ENCODE data around the gene PAX4.
A peak's percentile ranks its signal among the peaks of the same experiment; 100 is the strongest.

The PAX4 gene

GRCh38 chr7:127648986-127649385, 31.0 kb upstream of the PAX4 start:
- DNase-seq (ENCODE audit: insufficient read length, low spot score) (no peak), FAIRE-seq (no peak)
- no peak for TF ChIP-seq POLR2A (IDR thresholded peaks at IDR 0.05; ENCODE audit: low read depth, low read length)

DNA sequence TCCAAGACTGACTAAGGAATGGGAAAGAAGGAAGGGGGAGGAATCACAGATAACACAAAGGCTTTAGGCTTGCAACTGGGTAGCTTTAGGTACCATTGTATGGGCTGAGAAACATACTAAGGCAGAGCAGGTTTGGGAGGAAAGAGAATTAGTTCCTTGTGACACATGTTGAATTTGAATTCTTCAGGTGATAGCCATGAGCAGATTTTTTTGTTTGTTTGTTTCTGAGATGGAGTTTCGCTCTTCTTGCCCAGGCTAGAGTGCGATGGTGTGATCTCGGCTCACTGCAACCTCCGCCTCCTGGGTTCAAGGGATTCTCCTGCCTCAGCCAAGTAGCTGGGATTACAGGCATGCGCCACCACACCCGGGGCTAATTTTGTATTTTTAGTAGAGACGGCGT, 29.7 kb upstream of the PAX4 start:
- no peak for TF ChIP-seq POLR2A (IDR thresholded peaks at IDR 0.05; ENCODE audit: low read depth, low read length)
- no peak for DNase-seq (ENCODE audit: insufficient read length, low spot score)
- no peak for FAIRE-seq

- FAIRE-seq (no peak), DNase-seq (ENCODE audit: insufficient read length, low spot score) (no peak)
- TF ChIP-seq POLR2A (IDR thresholded peaks at IDR 0.05; ENCODE audit: low read depth, low read length) = no peak
Observed at GRCh38 chr7:127644484-127644883, 26.5 kb upstream of the PAX4 start.

DNA sequence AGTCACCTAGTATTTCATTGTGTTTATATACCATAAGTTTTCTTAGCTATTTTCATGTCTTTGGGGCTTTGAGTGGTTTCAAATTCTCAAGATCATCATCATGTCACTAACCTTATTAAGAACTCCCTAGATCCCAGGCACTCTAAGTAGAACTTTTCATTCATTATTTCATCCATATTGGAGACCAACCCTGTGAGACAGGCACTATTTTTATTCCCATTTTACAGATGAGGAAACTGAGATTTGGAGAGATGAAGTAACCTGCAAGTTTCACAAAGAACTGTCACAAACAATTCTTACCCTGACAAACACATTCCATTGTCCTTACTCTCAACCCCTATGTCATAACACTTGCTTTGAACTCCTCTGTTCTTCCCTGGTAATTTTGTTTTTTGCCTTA, 20.3 kb upstream of the PAX4 start:
- DNase-seq (ENCODE audit: insufficient read length, low spot score) (no peak), FAIRE-seq (no peak)
- no peak for TF ChIP-seq POLR2A (IDR thresholded peaks at IDR 0.05; ENCODE audit: low read depth, low read length)

DNA sequence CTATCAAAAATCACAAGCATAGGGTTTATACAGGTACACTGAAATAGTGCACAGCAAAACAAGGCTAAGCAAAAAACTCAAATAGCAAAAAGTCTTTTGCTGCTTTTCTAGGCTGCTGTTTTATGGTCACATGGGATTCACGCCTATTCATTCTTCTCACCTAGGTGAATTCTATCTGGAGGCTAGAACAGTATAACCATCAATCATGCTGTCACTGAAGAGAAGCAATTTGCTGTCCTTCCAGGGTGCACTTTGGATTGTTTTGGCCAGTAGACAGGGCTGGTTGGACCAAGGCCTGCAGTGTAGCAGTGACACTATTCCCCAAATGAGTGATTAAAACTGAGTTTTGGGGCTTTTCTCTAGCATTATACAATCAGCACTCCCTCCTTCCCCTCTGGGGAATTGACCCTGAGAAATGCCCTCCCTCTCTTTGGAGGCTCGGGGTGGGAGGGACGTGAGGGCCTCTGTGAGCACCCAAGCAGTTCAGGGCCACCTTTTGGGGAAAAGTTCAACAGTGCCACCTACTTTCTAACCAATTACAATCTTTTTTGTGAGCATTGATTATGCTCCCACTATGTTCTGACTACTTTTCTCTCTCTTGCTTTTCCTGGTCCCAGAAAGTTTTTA, 17.8 kb upstream of the PAX4 start:
- TF ChIP-seq POLR2A (IDR thresholded peaks at IDR 0.05; ENCODE audit: low read depth, low read length) = no peak
- DNase-seq (ENCODE audit: insufficient read length, low spot score) (no peak), FAIRE-seq (no peak)

DNA sequence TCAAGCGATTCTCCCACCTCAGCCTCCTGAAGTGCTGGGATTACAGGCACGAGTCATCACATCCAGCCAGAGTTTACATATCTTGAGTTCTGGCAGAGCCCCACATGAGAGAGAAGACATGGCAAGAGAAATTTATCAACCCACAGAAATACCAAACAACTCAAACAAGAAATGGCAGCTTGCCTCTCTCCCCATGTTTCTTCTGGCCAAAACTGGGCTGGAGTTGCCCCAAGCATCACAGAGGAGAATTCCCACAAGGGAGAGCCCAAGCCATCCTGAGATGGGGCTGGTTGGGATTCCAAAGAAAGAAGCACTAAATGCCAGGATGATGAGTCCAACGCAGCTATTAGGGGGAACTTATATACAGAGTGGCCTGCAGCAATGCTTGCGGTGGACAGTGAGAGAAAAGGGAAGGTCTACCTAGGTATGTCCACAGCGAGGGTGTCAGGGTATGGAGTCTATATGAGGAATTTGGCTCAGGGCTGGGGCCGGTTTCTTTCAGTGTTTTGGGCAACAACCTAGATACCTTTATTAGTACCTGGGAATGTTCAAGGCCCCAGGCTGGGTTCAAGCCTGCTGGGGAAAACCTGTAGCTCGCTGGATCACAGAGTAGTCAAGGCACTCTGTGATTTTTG, 14.5 kb upstream of the PAX4 start:
- no peak for FAIRE-seq
- no peak for TF ChIP-seq POLR2A (IDR thresholded peaks at IDR 0.05; ENCODE audit: low read depth, low read length)
- no peak for DNase-seq (ENCODE audit: insufficient read length, low spot score)

DNA sequence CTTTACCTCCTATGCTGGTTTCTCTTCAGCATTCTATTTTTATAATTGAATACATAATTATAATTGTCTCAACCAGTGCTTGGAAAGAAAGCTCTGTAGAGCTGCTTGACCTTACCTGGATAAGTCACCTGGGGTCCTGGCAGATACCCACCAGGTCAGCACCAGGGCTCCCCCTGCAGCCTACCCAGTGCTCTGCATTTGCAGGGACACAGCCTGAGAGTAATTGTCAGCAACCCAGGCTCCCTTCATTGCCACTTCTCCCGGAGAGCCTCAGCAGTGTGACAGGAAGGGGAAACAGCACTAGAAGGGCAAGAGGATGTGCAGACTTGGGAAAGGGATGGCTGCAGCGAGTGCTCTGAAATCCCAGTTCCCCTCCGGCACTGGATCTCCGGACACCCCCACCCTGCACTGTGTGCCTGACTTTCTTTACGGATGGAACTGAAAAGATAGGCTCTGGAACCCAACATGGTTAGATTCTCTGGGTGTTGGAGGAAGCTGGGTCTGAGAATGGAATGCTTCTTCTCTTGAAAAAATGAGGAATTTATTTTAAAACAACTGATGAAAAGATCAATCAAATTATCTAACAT, 11.4 kb upstream of the PAX4 start:
- peak; percentile 28 for DNase-seq (ENCODE audit: insufficient read length, low spot score)
- FAIRE-seq = no peak
- no peak for TF ChIP-seq POLR2A (IDR thresholded peaks at IDR 0.05; ENCODE audit: low read depth, low read length)

DNA sequence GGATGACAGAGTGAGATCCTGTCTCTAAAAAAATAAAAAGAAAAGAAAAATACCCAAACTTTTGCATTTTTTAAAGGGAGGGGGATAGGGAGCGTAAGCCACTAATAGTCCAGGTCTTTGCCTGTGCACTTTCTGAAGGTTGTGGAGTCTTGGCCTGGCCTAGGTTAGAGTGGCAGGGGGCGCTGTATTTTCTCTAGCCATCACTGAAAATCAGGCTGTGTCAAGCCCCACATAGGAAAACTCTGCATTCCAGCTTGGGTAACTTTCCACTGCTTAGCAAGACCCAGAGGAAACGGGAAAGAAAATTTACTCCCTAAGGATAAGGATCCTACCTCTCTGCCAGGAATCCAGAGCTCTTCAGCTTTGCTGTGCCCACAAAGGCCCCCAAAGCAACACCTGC, 10.5 kb upstream of the PAX4 start:
- no peak for DNase-seq (ENCODE audit: insufficient read length, low spot score)
- no peak for TF ChIP-seq POLR2A (IDR thresholded peaks at IDR 0.05; ENCODE audit: low read depth, low read length)
- FAIRE-seq = no peak

GRCh38 chr7:127625331-127625730, 7.4 kb upstream of the PAX4 start:
- TF ChIP-seq POLR2A (IDR thresholded peaks at IDR 0.05; ENCODE audit: low read depth, low read length) = no peak
- DNase-seq (ENCODE audit: insufficient read length, low spot score) = no peak
- FAIRE-seq = no peak

- DNase-seq (ENCODE audit: insufficient read length, low spot score) (no peak), FAIRE-seq (no peak)
- TF ChIP-seq POLR2A (IDR thresholded peaks at IDR 0.05; ENCODE audit: low read depth, low read length) = no peak
Observed at GRCh38 chr7:127620406-127621233, 2.7 kb upstream of the PAX4 start.

DNA sequence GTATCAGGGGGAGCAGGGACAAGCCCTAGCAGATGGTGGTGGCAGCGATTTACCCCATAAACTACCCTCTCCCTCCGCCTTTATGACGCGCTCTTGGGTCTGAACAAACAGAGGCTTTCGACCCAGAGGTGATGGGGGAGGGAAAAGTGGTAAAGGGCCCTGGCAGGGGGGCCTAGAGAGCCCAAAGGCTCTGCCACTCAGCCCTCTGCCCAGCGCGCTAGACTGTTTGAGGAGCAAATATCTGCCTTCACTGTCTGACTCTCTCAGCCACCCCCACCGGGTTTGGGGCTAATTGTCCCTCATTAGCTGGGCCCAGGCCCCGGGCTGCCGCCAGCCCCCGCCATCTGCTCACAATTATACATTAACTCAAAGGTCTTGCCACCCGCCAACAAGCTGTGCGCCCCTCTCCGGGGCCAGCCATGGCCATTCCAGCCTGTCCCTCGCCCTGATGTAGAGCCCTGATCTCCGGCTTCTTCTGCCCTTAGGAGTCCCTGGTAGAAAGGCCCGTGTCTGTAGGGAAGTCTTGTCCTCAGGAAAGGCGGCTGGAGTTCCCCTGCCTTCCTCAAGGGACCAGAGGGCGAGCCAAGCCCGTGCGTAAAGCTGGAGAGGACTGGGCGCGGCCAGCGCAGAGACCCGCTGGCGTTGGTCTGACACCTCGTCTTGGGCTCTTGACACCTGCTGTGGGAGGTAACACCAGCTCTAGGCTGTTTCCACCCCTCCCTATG, 1.9 kb upstream of the PAX4 start:
- DNase-seq (ENCODE audit: insufficient read length, low spot score) = no peak
- TF ChIP-seq POLR2A (IDR thresholded peaks at IDR 0.05; ENCODE audit: low read depth, low read length) = no peak
- no peak for FAIRE-seq

DNA sequence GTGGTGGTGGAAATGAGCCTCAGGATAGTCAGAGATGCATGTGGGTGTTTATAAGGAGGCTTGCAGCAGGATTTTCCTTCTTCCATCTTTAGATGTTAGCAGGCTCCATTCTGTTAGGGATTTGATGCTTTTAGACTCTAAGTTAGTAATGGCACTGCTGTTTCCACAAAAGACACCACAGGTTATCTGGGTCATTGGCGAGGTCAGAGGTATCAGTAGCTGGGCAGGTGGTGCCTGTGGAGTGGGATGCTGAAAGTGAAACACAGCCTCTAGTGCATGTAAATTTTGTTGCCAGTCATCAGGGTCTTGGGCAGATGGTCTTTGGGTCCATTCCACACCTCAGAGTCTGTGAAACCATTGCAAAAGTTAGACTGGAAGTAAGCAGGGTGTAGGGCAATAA, 833 bp upstream of the PAX4 start:
- no peak for TF ChIP-seq POLR2A (IDR thresholded peaks at IDR 0.05; ENCODE audit: low read depth, low read length)
- FAIRE-seq (no peak), DNase-seq (ENCODE audit: insufficient read length, low spot score) (no peak)

DNA sequence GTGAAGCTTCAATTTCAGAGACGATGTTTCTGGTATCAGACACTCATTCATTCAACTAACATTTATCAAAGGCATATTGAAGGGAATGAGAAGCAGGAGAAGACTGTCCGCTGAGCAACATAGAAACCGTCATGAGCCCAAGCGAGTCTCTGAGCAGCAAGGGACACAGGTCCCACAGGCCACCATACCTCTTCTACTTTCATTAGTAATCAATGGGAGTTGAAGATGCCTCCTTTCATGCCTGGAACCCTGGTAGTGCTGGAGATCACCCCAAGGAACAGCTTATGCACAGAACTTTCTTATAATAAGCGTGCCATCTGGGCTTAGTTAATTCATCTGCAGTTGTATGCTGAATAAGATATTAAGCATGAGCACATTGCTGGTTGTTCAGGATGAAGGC, 1.2 kb downstream of the PAX4 start:
- no peak for TF ChIP-seq POLR2A (IDR thresholded peaks at IDR 0.05; ENCODE audit: low read depth, low read length)

GRCh38 chr7:127612263-127612662, 5.7 kb downstream of the PAX4 start:
- FAIRE-seq (no peak), DNase-seq (ENCODE audit: insufficient read length, low spot score) (no peak)
- TF ChIP-seq POLR2A (IDR thresholded peaks at IDR 0.05; ENCODE audit: low read depth, low read length) = no peak

More for the DNA sequence above, 1.2 kb downstream of the PAX4 start:
- DNase-seq (ENCODE audit: insufficient read length, low spot score) (no peak), FAIRE-seq (no peak)
